RWPE2 (cell line): ENCODE data around the gene ARFGEF3.

Experiments used
- ATAC-seq: fragments of 200-7000 bp; cut with Tn5 transposase; 3 replicates; pipeline ENCODE4 v1.9.1; 2021; ENCODE audit warnings: low read depth
- DNase-seq: peaks from one replicate; pipeline ENCODE4 v3.0.0-alpha.2; 2020; ENCODE audit warnings: low spot score
- H3K27ac ChIP-seq: fragments of 450-650 bp; 2 replicates; pipeline ENCODE4 v1.5.1; 2017; ENCODE audit warnings: mild to moderate bottlenecking; ENCODE audit not compliant: poor library complexity, severe bottlenecking
- H3K27me3 ChIP-seq: fragments of 250-450 bp; sonication (Bioruptor Pico); 2 replicates; pipeline ENCODE4 v1.5.1; 2021; ENCODE audit warnings: mild to moderate bottlenecking, moderate library complexity; ENCODE audit not compliant: insufficient read depth, poor library complexity, severe bottlenecking
- H3K36me3 ChIP-seq: fragments of 250-450 bp; sonication (Bioruptor Pico); 2 replicates; pipeline ENCODE4 v1.5.1; 2020; ENCODE audit warnings: low read depth, mild to moderate bottlenecking, moderate library complexity
- H3K4me1 ChIP-seq: fragments of 250-450 bp; sonication (Bioruptor Pico); 2 replicates; pipeline ENCODE4 v1.5.1; 2021; ENCODE audit warnings: mild to moderate bottlenecking, moderate library complexity; ENCODE audit not compliant: insufficient read depth, poor library complexity, severe bottlenecking
- H3K4me3 ChIP-seq: fragments of 250-450 bp; sonication (Bioruptor Pico); 2 replicates; pipeline ENCODE4 v1.5.1; 2021; ENCODE audit warnings: mild to moderate bottlenecking, moderate library complexity; ENCODE audit not compliant: severe bottlenecking
- H3K9me3 ChIP-seq: fragments of 250-450 bp; sonication (Bioruptor Pico); 2 replicates; pipeline ENCODE4 v1.5.1; 2021; ENCODE audit warnings: mild to moderate bottlenecking, moderate library complexity; ENCODE audit not compliant: severe bottlenecking
- TF ChIP-seq, protein P1 (sequence below): fragments of 450-650 bp; IDR thresholded peaks from one replicate; pipeline ENCODE4 v1.5.1; 2017; ENCODE audit warnings: mild to moderate bottlenecking, moderate library complexity; ENCODE audit not compliant: poor library complexity, severe bottlenecking

Gene ARFGEF3

DNA sequence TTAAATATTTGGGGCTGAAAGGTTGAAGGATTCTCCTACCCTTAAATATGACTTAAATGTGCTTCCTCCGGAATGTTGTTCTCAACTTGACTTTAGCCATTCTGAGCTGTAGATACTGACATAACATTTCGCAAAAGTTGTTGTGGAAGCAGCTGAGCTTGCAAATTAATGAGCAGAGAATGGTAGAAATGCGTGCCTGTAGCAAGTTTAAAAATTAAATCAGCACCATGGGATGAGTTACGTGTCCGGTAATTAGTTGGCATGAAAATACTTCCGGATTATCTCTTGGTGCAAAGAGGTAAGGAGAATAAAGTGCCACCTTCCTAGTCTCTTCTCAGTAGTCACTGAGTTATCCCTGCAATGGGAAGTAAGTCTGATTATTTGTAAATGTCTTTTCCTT, 80.2 kb downstream of the ARFGEF3 start:
- Histone ChIP-seq H3K27me3 (no peaks in the 10 kb centered on the region), H3K36me3 (no peaks in the 10 kb centered on the region), H3K9me3 (no peaks in the 10 kb centered on the region), H3K27ac (no peak overlapping the region), H3K4me1 (no peaks in the 10 kb centered on the region), H3K4me3 (no peak overlapping the region)
- TF ChIP-seq, protein P1, sequence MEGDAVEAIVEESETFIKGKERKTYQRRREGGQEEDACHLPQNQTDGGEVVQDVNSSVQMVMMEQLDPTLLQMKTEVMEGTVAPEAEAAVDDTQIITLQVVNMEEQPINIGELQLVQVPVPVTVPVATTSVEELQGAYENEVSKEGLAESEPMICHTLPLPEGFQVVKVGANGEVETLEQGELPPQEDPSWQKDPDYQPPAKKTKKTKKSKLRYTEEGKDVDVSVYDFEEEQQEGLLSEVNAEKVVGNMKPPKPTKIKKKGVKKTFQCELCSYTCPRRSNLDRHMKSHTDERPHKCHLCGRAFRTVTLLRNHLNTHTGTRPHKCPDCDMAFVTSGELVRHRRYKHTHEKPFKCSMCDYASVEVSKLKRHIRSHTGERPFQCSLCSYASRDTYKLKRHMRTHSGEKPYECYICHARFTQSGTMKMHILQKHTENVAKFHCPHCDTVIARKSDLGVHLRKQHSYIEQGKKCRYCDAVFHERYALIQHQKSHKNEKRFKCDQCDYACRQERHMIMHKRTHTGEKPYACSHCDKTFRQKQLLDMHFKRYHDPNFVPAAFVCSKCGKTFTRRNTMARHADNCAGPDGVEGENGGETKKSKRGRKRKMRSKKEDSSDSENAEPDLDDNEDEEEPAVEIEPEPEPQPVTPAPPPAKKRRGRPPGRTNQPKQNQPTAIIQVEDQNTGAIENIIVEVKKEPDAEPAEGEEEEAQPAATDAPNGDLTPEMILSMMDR, result no peak
- ATAC-seq (no peak), DNase-seq (no peak)

DNA sequence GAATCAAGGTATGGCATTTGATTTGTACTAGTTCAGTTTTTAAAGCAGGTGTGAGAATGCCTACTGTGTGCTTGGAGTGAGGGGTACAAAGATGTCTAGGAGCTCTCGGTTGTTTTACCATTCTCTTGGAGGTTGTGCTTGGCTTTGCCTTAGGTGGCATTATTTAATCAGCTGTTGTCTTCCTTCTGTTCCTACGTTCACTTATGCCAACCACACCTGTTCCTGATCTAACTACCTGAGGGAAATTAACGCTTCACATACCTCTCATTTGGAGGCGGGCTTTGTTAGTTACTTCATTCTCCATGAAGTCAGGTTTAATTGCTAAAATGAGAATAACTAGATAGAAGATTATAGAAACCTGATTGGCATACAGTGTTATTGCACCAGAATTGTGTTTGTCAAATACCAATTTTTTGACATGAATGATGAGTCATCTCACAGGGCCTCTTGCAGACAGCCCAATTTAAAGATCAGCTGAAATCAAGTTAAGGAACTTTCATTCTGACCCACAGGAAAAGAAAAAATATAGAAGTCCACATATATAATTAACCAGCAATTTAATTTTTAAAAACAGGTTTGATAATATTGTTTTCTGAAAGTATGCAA, 81.4 kb downstream of the ARFGEF3 start:
- H3K27me3 ChIP-seq, result no peaks in the 10 kb centered on the region
- no peak overlapping the region for H3K4me3 ChIP-seq
- no peak for DNase-seq
- no peaks in the 10 kb centered on the region for H3K36me3 ChIP-seq
- H3K4me1 ChIP-seq, result no peaks in the 10 kb centered on the region
- H3K9me3 ChIP-seq, result no peaks in the 10 kb centered on the region
- no peak overlapping the region for H3K27ac ChIP-seq
- TF ChIP-seq, protein P1, result no peak
- ATAC-seq, result no peak

DNA sequence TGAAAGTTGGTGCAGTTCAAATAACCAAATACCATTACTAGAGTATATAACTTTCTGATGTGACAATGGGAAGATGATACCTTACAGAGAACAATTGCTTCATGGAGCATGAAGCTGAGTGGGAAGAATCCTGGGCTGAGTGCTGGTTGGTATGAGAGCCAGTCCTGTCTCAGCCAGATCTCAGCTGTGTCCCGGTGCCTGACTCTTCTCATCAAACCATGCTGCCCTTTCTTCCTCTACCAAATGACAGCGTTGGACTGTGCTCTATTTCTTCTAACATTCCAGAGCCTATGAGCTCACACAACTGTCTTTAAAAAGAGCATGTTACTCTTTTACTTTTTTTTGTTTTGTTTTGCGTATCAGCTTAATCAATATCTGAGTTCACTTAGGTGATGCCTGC, 84.0 kb downstream of the ARFGEF3 start:
- Histone ChIP-seq H3K27me3 (no peaks in the 10 kb centered on the region), H3K9me3 (no peaks in the 10 kb centered on the region), H3K27ac (no peak overlapping the region), H3K4me3 (no peak overlapping the region), H3K4me1 (peaks cover 3% of the 10 kb centered on the region), H3K36me3 (no peaks in the 10 kb centered on the region)
- DNase-seq (no peak), ATAC-seq (no peak)
- TF ChIP-seq, protein P1, result no peak

DNA sequence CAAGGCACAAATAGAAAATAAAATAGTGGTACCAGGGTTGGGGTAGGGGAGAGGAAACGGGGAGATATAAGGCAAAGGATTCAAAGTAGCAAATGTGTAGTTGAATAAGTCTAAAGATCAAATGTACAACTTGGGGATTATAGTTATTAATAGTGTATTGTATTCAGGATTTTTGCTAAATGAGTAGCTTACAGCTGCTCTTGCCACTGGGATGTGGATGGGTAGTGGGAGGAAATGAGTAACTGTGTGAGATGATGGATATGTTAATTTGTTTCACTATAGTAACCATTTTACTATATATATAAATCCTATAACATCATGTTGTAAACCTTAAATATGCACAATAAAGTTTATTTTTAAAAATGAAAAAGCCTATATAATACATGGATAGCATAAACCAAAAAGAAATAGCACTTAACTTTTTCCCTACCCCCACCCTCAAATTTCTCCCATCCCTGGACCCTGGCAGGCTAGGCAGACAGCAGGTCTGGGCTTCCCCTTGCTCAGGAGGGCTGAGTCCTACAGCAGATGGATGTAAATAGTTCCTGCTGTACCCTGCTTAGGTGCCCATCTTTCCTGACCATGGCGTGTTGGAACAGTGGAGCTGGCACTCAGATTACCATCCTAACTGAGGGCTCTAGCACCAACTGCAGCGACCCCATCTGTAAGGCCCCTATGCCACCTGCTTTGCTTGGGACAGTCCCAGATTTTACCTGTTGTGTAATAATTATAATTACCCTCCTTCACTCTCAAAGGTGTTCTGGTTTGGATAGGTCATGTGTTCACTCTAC, 85.1 kb downstream of the ARFGEF3 start:
- no peak for ATAC-seq
- TF ChIP-seq, protein P1, result no peak
- Histone ChIP-seq H3K27me3 (no peaks in the 10 kb centered on the region), H3K4me1 (peaks cover 3% of the 10 kb centered on the region), H3K4me3 (no peak overlapping the region), H3K9me3 (no peaks in the 10 kb centered on the region), H3K36me3 (no peaks in the 10 kb centered on the region), H3K27ac (no peak overlapping the region)
- DNase-seq, result no peak

DNA sequence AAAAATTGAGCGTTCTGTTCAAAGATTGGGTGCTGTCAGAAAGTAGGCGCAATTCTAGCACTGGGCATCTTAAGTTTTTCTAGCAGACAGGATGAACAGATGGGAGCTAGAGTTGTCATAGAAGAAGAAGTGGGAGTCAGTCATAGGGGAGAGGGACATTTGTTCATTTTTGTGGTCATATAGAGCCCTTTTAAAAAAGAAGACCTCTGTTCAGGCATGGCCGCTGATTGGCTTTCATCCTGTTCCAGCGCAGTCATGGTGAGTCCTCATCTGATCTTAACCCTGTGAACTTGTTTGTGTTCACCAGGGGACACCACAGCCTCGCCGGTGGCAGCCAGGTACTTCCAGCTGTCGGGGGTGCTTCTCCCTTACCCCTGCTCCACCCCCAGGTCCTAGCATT, 86.3 kb downstream of the ARFGEF3 start:
- ATAC-seq (no peak), DNase-seq (no peak)
- peaks cover 3% of the 10 kb centered on the region for H3K4me1 ChIP-seq
- H3K27me3 ChIP-seq, result no peaks in the 10 kb centered on the region
- no peak overlapping the region for H3K27ac ChIP-seq
- no peaks in the 10 kb centered on the region for H3K9me3 ChIP-seq
- H3K4me3 ChIP-seq, result no peak overlapping the region
- TF ChIP-seq, protein P1, result no peak
- H3K36me3 ChIP-seq, result no peaks in the 10 kb centered on the region
